Measurements from ENCODE around the gene SFXN4. TPM values are rescaled to one million over a fixed set of nuclear protein-coding genes. Genes with fewer than 3 reads are reported as not detected.

SFXN4 gene
- total RNA-seq, 1 donor from 2014 or later = 16.7 TPM

DNA sequence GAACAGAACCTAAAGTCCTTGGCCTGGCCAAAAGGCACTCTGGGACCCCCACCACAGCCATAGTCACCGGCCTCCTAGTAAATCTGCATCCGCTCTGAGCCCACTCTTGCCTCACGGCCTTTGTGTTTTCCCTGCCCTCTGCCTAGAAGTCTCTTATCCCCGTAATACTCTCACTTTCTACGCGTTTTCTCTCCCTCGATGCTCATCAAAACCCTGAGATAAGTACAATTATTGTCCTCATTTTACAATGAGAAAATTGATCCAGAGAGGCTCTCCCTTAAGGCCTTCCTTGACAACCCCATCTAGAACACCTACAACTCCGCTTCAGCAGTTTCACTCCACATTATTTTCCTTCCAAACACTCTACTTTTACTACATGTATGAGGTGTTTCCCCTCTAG lies 1.5 kb upstream of the SFXN4 start:
- Histone ChIP-seq H3K4me3 (ENCODE audit: insufficient read depth, low read depth, low read length) (no peak overlapping the region), H3K79me2 (ENCODE audit: insufficient read depth, low read length) (peaks cover 11% of the 10 kb centered on the region), H3K9ac (ENCODE audit: low read length) (no peak overlapping the region), H3K27ac (ENCODE audit: low read depth, low read length) (no peak overlapping the region), H3K9me3 (ENCODE audit: insufficient read depth, low read depth, low read length) (no peaks in the 10 kb centered on the region), H4K20me1 (ENCODE audit: insufficient read depth, low read length) (peaks cover 8% of the 10 kb centered on the region), H3K36me3 (ENCODE audit: insufficient read depth, low read length) (peaks cover 34% of the 10 kb centered on the region), H3K27me3 (ENCODE audit: insufficient read depth, low read length) (no peaks in the 10 kb centered on the region), H3K4me1 (ENCODE audit: insufficient read depth, low read length) (peaks cover 3% of the 10 kb centered on the region), H2AFZ (ENCODE audit: low read depth, low read length) (no peak overlapping the region), H3K4me2 (ENCODE audit: low read length) (no peak overlapping the region)
- H3K4me3 Mint-ChIP-seq (ENCODE audit: unreplicated experiment) = peak overlapping the region; percentile 87
- no peaks in the 10 kb centered on the region for H3K9me3 Mint-ChIP-seq (ENCODE audit: unreplicated experiment)
- H3K4me1 Mint-ChIP-seq (ENCODE audit: low read depth, unreplicated experiment) = peaks cover 3% of the 10 kb centered on the region
- FAIRE-seq = no peak
- no peaks in the 10 kb centered on the region for H3K27me3 Mint-ChIP-seq (ENCODE audit: low read depth, unreplicated experiment)
- peaks cover 11% of the 10 kb centered on the region for H3K36me3 Mint-ChIP-seq (ENCODE audit: low read depth, unreplicated experiment)
- no peak overlapping the region for H3K27ac Mint-ChIP-seq (ENCODE audit: unreplicated experiment)
- no peak for DNase-seq (ENCODE audit: low read depth)
- TF ChIP-seq EZH2 (IDR thresholded peaks at IDR 0.05; ENCODE audit: insufficient read depth, low read length) = no peak
- TF ChIP-seq, protein P1, sequence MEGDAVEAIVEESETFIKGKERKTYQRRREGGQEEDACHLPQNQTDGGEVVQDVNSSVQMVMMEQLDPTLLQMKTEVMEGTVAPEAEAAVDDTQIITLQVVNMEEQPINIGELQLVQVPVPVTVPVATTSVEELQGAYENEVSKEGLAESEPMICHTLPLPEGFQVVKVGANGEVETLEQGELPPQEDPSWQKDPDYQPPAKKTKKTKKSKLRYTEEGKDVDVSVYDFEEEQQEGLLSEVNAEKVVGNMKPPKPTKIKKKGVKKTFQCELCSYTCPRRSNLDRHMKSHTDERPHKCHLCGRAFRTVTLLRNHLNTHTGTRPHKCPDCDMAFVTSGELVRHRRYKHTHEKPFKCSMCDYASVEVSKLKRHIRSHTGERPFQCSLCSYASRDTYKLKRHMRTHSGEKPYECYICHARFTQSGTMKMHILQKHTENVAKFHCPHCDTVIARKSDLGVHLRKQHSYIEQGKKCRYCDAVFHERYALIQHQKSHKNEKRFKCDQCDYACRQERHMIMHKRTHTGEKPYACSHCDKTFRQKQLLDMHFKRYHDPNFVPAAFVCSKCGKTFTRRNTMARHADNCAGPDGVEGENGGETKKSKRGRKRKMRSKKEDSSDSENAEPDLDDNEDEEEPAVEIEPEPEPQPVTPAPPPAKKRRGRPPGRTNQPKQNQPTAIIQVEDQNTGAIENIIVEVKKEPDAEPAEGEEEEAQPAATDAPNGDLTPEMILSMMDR (IDR thresholded peaks at IDR 0.05; ENCODE audit: insufficient read depth, low read depth, low read length) = no peak

DNA sequence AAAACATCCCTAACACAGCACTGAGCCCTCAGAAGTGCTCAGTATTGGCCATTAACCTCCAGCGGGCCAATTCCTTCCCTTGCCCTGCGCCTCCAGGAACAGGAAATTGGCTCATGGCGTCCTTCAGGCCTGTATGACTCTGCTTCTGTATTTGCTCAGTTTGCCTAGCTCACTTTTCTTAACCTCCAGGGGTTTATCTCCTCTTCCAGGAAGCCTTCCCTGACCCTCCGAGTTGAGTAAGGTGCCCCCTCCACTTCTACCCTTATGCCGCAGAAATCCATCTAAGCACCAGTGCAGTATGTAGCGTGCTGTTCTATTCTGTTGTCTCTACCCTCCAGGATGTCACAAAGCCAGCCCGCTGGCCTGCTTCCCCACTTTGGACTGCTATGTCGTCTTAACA lies 1.1 kb upstream of the SFXN4 start:
- no peak overlapping the region for H3K27ac ChIP-seq (ENCODE audit: low read depth, low read length)
- Mint-ChIP-seq H3K9me3 (ENCODE audit: unreplicated experiment) (no peaks in the 10 kb centered on the region), H3K4me3 (ENCODE audit: unreplicated experiment) (peak overlapping the region; percentile 87), H3K27me3 (ENCODE audit: low read depth, unreplicated experiment) (no peaks in the 10 kb centered on the region), H3K4me1 (ENCODE audit: low read depth, unreplicated experiment) (peaks cover 5% of the 10 kb centered on the region), H3K27ac (ENCODE audit: unreplicated experiment) (peak overlapping the region; percentile 3), H3K36me3 (ENCODE audit: low read depth, unreplicated experiment) (peaks cover 11% of the 10 kb centered on the region)
- H3K79me2 ChIP-seq (ENCODE audit: insufficient read depth, low read length) = peaks cover 9% of the 10 kb centered on the region
- no peak overlapping the region for H3K4me2 ChIP-seq (ENCODE audit: low read length)
- H3K36me3 ChIP-seq (ENCODE audit: insufficient read depth, low read length) = peaks cover 30% of the 10 kb centered on the region
- no peaks in the 10 kb centered on the region for H3K9me3 ChIP-seq (ENCODE audit: insufficient read depth, low read depth, low read length)
- no peaks in the 10 kb centered on the region for H3K27me3 ChIP-seq (ENCODE audit: insufficient read depth, low read length)
- peaks cover 3% of the 10 kb centered on the region for H3K4me1 ChIP-seq (ENCODE audit: insufficient read depth, low read length)
- H2AFZ ChIP-seq (ENCODE audit: low read depth, low read length) = no peak overlapping the region
- DNase-seq (ENCODE audit: low read depth) = no peak
- H3K9ac ChIP-seq (ENCODE audit: low read length) = no peak overlapping the region
- no peak for FAIRE-seq
- no peak for TF ChIP-seq EZH2 (IDR thresholded peaks at IDR 0.05; ENCODE audit: insufficient read depth, low read length)
- TF ChIP-seq, protein P1 (IDR thresholded peaks at IDR 0.05; ENCODE audit: insufficient read depth, low read depth, low read length) = no peak
- H3K4me3 ChIP-seq (ENCODE audit: insufficient read depth, low read depth, low read length) = no peak overlapping the region
- H4K20me1 ChIP-seq (ENCODE audit: insufficient read depth, low read length) = peaks cover 7% of the 10 kb centered on the region

DNA sequence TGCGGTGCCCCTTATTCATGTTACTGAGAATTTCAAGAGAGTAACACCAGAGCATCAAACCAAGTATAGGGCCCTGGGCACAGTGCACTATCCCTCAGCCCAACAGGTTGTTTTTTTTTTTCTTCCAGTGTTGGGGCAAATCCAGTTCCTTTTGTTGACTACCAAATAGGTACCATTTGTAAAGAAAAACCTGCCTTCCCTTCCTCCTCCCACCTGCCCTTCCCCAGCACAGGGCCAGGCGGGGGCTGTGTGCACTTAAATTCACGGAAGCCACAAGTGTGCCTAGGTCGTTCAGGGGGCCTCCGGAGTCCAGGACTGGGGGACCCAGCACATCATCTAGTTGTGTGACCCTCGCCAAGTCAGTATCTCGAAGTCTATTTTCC lies 595 bp upstream of the SFXN4 start:
- peak overlapping the region; percentile 68 for H3K27ac ChIP-seq (ENCODE audit: low read depth, low read length)
- peaks cover 3% of the 10 kb centered on the region for H3K4me1 ChIP-seq (ENCODE audit: insufficient read depth, low read length)
- FAIRE-seq (no peak), DNase-seq (ENCODE audit: low read depth) (no peak)
- no peaks in the 10 kb centered on the region for H3K27me3 Mint-ChIP-seq (ENCODE audit: low read depth, unreplicated experiment)
- H3K79me2 ChIP-seq (ENCODE audit: insufficient read depth, low read length) = peaks cover 4% of the 10 kb centered on the region
- peaks cover 7% of the 10 kb centered on the region for H4K20me1 ChIP-seq (ENCODE audit: insufficient read depth, low read length)
- no peaks in the 10 kb centered on the region for H3K9me3 ChIP-seq (ENCODE audit: insufficient read depth, low read depth, low read length)
- peak overlapping the region; percentile 87 for H3K4me3 Mint-ChIP-seq (ENCODE audit: unreplicated experiment)
- peak overlapping the region; percentile 97 for H2AFZ ChIP-seq (ENCODE audit: low read depth, low read length)
- TF ChIP-seq, protein P1 (IDR thresholded peaks at IDR 0.05; ENCODE audit: insufficient read depth, low read depth, low read length) = no peak
- TF ChIP-seq EZH2 (IDR thresholded peaks at IDR 0.05; ENCODE audit: insufficient read depth, low read length) = no peak
- H3K9ac ChIP-seq (ENCODE audit: low read length) = peak overlapping the region; percentile 86
- H3K4me3 ChIP-seq (ENCODE audit: insufficient read depth, low read depth, low read length) = peak overlapping the region; percentile 75
- peaks cover 6% of the 10 kb centered on the region for H3K36me3 Mint-ChIP-seq (ENCODE audit: low read depth, unreplicated experiment)
- H3K9me3 Mint-ChIP-seq (ENCODE audit: unreplicated experiment) = no peaks in the 10 kb centered on the region
- H3K27ac Mint-ChIP-seq (ENCODE audit: unreplicated experiment) = peak overlapping the region; percentile 3
- H3K27me3 ChIP-seq (ENCODE audit: insufficient read depth, low read length) = no peaks in the 10 kb centered on the region
- H3K4me1 Mint-ChIP-seq (ENCODE audit: low read depth, unreplicated experiment) = peaks cover 7% of the 10 kb centered on the region
- peaks cover 25% of the 10 kb centered on the region for H3K36me3 ChIP-seq (ENCODE audit: insufficient read depth, low read length)
- H3K4me2 ChIP-seq (ENCODE audit: low read length) = peak overlapping the region; percentile 99
